Suprapubic skin (tissue), 4 donors: ENCODE data around the gene CLGN.

ENCODE experiments used
- EP300 ChIP-seq: sonication (generic); formaldehyde crosslinking; IDR thresholded peaks from one replicate; pipeline ENCODE4 v1.6.1; 2017; ENCODE audit warnings: antibody characterized with exemption
- POLR2AphosphoS5 ChIP-seq, 3 donors: sonication (generic); formaldehyde crosslinking; IDR thresholded peaks; one replicate each; pipeline ENCODE4 v1.6.1; 2017; ENCODE audit warnings: antibody characterized with exemption in 3 of 3
- TF ChIP-seq, protein P1 (sequence below), 2 donors: fragments of 200-600 bp in 1 of 2; fragments of 450-650 bp in 1 of 2; sonication (generic) in 1 of 2; IDR thresholded peaks; one replicate each; pipeline ENCODE4 v1.5.1; 2016 to 2019; ENCODE audit warnings: antibody characterized with exemption in 2 of 2, mild to moderate bottlenecking in 1 of 2, moderate library complexity in 1 of 2

DNA sequence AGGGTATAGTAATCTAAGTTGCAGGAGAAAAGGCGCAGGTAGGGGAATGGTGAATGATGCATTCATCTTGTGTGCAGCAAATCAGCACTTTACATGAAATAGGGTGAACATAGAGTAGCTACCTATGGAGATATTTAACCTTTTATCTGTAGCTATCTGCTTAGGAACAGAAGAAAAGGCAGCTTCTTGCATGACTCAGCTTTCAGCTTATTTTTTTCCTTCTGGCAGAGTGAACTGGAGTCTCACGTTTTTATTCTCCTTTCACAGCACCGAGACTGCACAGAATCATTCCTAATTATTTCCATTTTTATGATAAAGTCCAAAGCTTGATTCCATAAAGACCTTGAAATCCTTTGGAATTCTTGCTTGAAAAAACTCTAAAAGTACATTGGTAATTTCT, 58.8 kb downstream of the CLGN start:
- TF ChIP-seq, protein P1, sequence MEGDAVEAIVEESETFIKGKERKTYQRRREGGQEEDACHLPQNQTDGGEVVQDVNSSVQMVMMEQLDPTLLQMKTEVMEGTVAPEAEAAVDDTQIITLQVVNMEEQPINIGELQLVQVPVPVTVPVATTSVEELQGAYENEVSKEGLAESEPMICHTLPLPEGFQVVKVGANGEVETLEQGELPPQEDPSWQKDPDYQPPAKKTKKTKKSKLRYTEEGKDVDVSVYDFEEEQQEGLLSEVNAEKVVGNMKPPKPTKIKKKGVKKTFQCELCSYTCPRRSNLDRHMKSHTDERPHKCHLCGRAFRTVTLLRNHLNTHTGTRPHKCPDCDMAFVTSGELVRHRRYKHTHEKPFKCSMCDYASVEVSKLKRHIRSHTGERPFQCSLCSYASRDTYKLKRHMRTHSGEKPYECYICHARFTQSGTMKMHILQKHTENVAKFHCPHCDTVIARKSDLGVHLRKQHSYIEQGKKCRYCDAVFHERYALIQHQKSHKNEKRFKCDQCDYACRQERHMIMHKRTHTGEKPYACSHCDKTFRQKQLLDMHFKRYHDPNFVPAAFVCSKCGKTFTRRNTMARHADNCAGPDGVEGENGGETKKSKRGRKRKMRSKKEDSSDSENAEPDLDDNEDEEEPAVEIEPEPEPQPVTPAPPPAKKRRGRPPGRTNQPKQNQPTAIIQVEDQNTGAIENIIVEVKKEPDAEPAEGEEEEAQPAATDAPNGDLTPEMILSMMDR (IDR thresholded peaks at IDR 0.05), result no peak
- TF ChIP-seq POLR2AphosphoS5 (IDR thresholded peaks at IDR 0.05) (no peak), EP300 (no peak)
